ENCODE data around the gene DMD. TPM values are rescaled to one million over a fixed set of nuclear protein-coding genes. Genes with fewer than 3 reads are reported as not detected.

DMD gene
- total RNA-seq, 4 donors from 2014 or later = 27.7 to 54.7 (median 34.4) TPM

DNA sequence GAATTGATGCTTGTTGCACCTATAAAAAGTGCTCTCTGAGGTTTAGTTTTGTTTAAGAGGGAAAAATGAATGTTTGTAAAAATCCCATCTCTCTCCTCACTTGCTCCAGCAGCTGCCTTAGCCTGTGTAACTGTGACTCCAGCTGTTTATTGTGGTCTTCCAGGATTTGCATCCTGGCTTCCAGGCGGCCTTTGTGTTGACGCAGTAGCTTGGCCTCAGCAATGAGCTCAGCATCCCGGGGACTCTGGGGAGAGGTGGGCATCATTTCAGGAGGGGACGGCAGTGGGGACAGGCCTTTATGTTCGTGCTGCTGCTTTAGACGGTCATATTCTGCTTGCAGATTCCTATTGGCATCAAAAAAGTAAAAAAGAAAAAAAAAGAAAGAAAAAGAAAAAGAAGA is 2064.2 kb downstream of the DMD start:
- TF ChIP-seq, protein P1, sequence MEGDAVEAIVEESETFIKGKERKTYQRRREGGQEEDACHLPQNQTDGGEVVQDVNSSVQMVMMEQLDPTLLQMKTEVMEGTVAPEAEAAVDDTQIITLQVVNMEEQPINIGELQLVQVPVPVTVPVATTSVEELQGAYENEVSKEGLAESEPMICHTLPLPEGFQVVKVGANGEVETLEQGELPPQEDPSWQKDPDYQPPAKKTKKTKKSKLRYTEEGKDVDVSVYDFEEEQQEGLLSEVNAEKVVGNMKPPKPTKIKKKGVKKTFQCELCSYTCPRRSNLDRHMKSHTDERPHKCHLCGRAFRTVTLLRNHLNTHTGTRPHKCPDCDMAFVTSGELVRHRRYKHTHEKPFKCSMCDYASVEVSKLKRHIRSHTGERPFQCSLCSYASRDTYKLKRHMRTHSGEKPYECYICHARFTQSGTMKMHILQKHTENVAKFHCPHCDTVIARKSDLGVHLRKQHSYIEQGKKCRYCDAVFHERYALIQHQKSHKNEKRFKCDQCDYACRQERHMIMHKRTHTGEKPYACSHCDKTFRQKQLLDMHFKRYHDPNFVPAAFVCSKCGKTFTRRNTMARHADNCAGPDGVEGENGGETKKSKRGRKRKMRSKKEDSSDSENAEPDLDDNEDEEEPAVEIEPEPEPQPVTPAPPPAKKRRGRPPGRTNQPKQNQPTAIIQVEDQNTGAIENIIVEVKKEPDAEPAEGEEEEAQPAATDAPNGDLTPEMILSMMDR (IDR thresholded peaks at IDR 0.05) = no peak
- ATAC-seq (ENCODE audit: low FRiP score) (no peak), DNase-seq (ENCODE audit: low spot score) (no peak)

DNA sequence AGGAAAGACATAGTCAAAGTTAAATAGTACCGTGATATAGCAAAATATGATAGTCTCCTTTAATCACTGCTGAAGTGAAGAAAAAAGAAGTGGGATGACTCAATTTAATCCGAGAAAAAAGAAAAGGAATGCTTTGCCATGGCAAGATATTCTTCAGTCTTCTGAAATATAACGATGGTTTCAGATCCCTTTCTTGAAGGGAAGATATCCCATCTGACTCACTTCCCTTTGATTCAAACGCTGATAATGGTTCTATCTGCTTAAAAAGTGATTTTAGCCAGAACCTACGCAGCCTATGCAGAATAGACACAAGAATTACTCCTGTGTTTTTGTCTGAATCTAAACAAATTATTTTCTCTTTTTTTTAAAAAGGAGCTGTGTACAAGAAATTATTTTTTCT is 2071.4 kb downstream of the DMD start:
- TF ChIP-seq, protein P1 (IDR thresholded peaks at IDR 0.05) = no peak
- no peak for ATAC-seq (ENCODE audit: low FRiP score)
- no peak for DNase-seq (ENCODE audit: low spot score)

DNA sequence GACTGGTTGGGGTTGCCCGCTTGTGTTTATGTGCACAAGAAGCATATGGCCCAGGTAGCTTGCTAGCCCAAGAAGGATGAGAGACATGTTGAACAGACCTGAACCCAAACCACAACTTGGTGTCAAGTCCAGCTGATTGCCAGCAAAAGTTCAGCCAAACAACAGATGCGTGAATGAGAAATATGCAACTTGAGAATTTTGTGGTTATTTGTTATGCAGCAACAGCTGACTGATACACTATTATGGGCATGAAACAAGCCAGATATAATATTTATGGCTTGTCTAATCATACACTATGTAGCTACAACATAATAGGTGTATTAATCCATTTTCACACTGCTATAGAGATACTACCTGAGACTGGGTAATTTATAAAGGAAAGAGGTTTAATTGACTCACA is 2073.2 kb downstream of the DMD start:
- ATAC-seq (ENCODE audit: low FRiP score) (no peak), DNase-seq (ENCODE audit: low spot score) (no peak)

DNA sequence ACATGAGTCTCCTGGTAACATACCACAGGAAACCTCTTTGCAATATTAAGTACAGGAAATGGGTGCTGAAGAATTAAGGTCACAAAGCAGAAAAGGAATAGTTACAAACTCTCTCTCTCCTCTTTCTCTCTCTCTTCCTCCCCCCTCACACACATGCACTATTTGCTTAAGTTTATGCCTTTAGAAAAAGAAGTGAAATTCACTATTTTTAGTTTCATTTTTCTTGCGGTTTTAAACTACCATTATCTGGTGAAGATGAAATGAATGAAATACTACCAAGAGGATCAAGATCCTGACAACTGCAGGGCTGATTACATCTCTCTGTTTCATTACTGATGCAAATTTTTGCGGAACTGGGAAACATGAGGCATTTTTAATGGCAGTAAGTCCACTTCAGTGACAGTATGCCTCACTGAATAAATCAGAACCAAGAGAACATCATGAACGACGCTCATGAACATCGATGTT is 2075.2 kb downstream of the DMD start:
- DNase-seq (ENCODE audit: low spot score) = no peak
- no peak for ATAC-seq (ENCODE audit: low FRiP score)
- TF ChIP-seq, protein P1 (IDR thresholded peaks at IDR 0.05) = no peak

More for the DNA sequence above, 2073.2 kb downstream of the DMD start:
- TF ChIP-seq, protein P1 (IDR thresholded peaks at IDR 0.05) = no peak

DNA sequence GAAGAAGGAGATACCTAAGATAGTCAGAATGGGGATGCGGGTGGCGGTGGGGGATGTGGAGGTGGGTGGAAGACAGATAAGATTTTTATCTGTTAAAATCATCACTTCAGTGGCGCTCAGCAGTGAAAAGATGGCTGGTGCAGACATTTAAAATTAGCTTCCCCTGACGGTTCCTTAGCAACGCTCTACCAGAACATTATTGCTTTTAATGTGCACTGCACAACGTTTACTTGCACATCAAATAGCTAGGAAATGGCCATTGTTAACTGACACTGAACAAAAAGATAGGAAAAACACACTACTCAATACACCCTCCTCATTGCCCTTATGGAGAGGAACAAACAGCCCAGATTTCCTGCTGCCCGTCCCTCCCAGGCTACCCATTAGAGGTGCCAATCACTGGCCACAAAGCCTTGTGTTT is 2078.5 kb downstream of the DMD start:
- ATAC-seq (ENCODE audit: low FRiP score) = no peak
- TF ChIP-seq, protein P1 (IDR thresholded peaks at IDR 0.05) = no peak
- no peak for DNase-seq (ENCODE audit: low spot score)

DNA sequence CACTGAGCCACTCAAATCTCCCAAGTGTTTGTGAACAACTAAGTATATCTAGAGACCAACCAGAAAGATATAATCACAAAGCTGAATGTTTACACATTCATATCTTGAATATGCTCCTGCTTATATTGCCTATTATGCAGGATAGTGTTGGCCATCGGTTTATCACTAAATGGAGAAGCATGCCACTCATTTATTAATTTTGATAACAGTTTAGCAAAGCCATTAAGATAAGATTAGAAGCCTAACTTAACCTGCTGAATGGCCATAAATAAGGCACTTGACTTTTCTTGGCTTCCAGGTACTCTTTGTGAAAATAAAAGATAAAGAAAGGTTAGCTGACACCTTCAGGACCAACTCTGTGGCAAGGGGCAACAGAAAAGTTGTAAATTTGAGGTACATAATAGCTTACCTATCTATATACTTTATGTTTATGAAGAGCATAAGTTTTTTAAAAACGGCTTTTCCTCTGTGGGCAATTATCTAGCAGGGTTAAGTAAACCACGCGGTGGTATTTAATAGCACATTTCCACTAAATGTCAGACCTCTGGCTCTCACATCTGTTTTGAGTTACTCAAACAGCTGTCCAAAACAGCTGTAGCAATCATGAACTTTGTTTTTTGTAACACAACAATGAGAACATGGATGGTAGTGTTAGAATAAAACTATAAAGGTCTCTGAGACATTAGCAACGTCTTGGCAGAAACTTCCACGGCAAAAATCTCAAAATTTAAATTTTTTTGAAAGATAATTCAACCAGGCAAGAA is 2080.7 kb downstream of the DMD start:
- TF ChIP-seq, protein P1 (IDR thresholded peaks at IDR 0.05) = no peak
- ATAC-seq (ENCODE audit: low FRiP score) (no peak), DNase-seq (ENCODE audit: low spot score) (no peak)

DNA sequence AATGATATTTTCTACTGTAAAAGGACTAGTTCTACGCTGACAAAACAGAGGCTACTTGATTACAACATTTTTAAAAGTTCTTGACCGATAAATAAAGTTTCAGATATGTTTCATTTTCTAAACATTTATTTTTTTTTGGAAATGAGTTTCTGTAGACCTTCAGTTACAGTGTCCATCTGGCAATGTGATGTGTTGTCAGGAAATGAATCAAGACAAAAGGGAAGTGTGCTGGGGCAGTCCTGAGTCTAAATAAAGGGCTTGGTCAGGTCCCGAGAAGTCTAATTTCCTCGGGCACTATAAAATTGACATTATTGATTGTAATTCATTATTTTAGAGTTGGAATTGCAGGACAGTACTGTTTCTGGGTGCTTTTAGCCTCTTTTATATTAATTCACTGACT is 2082.5 kb downstream of the DMD start:
- ATAC-seq (ENCODE audit: low FRiP score) (no peak), DNase-seq (ENCODE audit: low spot score) (no peak)
- TF ChIP-seq, protein P1 (IDR thresholded peaks at IDR 0.05) = no peak
